OCI-LY3 (cell line): ENCODE data around the gene TMEM150C.

ENCODE experiments used
- H2AFZ ChIP-seq: fragments of 200-600, 300-600 bp; shearing (Covaris generic); 2 replicates; pipeline ENCODE4 v1.6.0; 2014; ENCODE audit warnings: antibody characterized with exemption, low read depth, low read length
- H3K27ac ChIP-seq: fragments of 200-600, 300-600 bp; sonication (generic); 2 replicates; pipeline ENCODE4 v1.5.1; 2014; ENCODE audit warnings: mild to moderate bottlenecking, low read length, moderate library complexity, mixed read lengths
- H3K27me3 ChIP-seq: fragments of 200-600, 300-600 bp; sonication (generic); 2 replicates; pipeline ENCODE4 v1.6.1; 2014; ENCODE audit warnings: low read depth, low read length, mixed read lengths
- H3K36me3 ChIP-seq: fragments of 200-600, 300-600 bp; sonication (generic); replicated peaks from 2 replicates; pipeline ENCODE3; 2014; ENCODE audit warnings: low read depth, low read length, mixed read lengths
- H3K4me1 ChIP-seq: fragments of 300-600, 200-600 bp; sonication (generic); 2 replicates; pipeline ENCODE4 v1.6.1; 2014; ENCODE audit warnings: low read length, mixed read lengths
- H3K4me2 ChIP-seq: fragments of 200-600, 300-600 bp; sonication (generic); 2 replicates; pipeline ENCODE4 v1.6.1; 2014; ENCODE audit warnings: low read length, mixed read lengths
- H3K4me3 ChIP-seq: fragments of 300-600, 200-600 bp; sonication (generic); 2 replicates; pipeline ENCODE4 v1.5.1; 2014; ENCODE audit warnings: antibody characterized with exemption, mild to moderate bottlenecking, low read length, moderate library complexity
- H3K79me2 ChIP-seq: fragments of 300-600, 200-600 bp; shearing (Covaris generic); 2 replicates; pipeline ENCODE4 v1.6.1; 2014; ENCODE audit warnings: mild to moderate bottlenecking, low read length, mixed read lengths
- H3K9ac ChIP-seq: fragments of 300-600, 200-600 bp; shearing (Covaris generic); 2 replicates; pipeline ENCODE4 v1.6.0; 2014; ENCODE audit warnings: mild to moderate bottlenecking, low read length, moderate library complexity
- H3K9me3 ChIP-seq: fragments of 200-600, 300-600 bp; shearing (Covaris generic); 2 replicates; pipeline ENCODE4 v1.6.1; 2014; ENCODE audit warnings: low read length, mixed read lengths; ENCODE audit not compliant: insufficient read depth
- H4K20me1 ChIP-seq: fragments of 200-600, 300-600 bp; sonication (generic); 2 replicates; pipeline ENCODE4 v1.6.1; 2016; ENCODE audit warnings: low read length, mixed read lengths; ENCODE audit not compliant: insufficient read depth
- CTCF ChIP-seq: fragments of 200-600, 300-600 bp; sonication (generic); IDR thresholded peaks from 2 replicates; pipeline ENCODE4 v1.5.1; 2014; ENCODE audit warnings: antibody characterized with exemption, low read length, low read depth
- EZH2phosphoT487 ChIP-seq: fragments of 200-600 bp; shearing (Covaris generic); IDR thresholded peaks from 2 replicates; pipeline ENCODE4 v1.6.1; 2018; ENCODE audit warnings: antibody characterized with exemption, mixed run types, low read depth

TMEM150C gene

DNA sequence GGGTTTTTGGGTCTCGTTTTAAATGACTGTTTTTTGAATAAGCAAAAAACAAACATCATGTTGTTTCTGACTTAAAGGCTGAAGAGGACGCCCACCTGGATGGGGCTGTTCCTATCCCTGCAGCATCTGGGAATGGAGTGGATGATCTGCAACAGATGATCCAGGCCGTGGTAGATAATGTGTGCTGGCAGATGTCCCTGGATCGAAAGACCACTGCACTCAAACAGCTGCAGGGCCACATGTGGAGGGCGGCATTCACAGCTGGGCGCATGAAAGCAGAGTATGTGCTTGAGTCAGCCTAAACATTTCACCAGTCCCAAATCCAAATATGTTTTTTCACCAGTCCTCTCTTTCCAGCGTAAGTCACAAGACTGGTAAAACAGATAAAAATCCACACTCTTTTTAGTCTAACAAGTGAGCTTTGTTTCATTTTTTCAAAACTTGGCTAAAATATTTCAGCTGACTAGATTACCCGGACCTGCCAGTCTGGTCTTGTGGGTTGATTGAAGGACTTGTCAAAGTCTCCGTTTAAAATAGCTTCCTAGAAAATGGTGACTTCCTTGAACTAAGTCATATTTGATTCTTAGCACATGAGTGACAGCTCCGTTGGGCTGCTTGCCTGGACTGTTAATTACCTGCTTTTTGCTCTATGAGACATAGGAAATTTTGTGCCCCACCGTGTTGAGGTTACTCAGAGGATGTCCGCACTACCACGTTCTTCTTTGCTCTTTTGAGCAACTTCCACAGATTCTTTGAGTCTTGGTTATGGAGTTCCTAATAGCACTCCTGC is 110.6 kb downstream of the TMEM150C start:
- no peak overlapping the region for H3K27ac ChIP-seq
- peaks cover 55% of the 10 kb centered on the region for H3K79me2 ChIP-seq
- no peak overlapping the region for H2AFZ ChIP-seq
- H3K4me3 ChIP-seq: no peak overlapping the region
- H3K4me2 ChIP-seq: no peak overlapping the region
- no peaks in the 10 kb centered on the region for H3K27me3 ChIP-seq
- no peaks in the 10 kb centered on the region for H3K4me1 ChIP-seq
- no peaks in the 10 kb centered on the region for H3K9me3 ChIP-seq
- H4K20me1 ChIP-seq: peaks cover 12% of the 10 kb centered on the region
- TF ChIP-seq EZH2phosphoT487: no peak
- peaks cover 50% of the 10 kb centered on the region for H3K36me3 ChIP-seq
- H3K9ac ChIP-seq: no peak overlapping the region

GRCh38 chr4:82447886-82448285 is 113.9 kb downstream of the TMEM150C start:
- Histone ChIP-seq H3K9me3 (no peaks in the 10 kb centered on the region), H4K20me1 (peaks cover 23% of the 10 kb centered on the region), H3K79me2 (peaks cover 88% of the 10 kb centered on the region), H3K4me1 (no peaks in the 10 kb centered on the region), H3K4me3 (no peak overlapping the region), H3K36me3 (peaks cover 38% of the 10 kb centered on the region), H3K4me2 (no peak overlapping the region), H3K27ac (no peak overlapping the region), H2AFZ (no peak overlapping the region), H3K9ac (no peak overlapping the region), H3K27me3 (no peaks in the 10 kb centered on the region)
- no peak for TF ChIP-seq EZH2phosphoT487
- TF ChIP-seq CTCF: no peak

GRCh38 chr4:82439088-82439487 is 122.7 kb downstream of the TMEM150C start:
- no peak for TF ChIP-seq EZH2phosphoT487
- no peak for TF ChIP-seq CTCF
- no peak overlapping the region for H3K4me2 ChIP-seq
- peaks cover 100% of the 10 kb centered on the region for H3K79me2 ChIP-seq
- H4K20me1 ChIP-seq: peaks cover 63% of the 10 kb centered on the region
- H3K9ac ChIP-seq: no peak overlapping the region
- no peak overlapping the region for H2AFZ ChIP-seq
- H3K9me3 ChIP-seq: no peaks in the 10 kb centered on the region
- H3K4me3 ChIP-seq: no peak overlapping the region
- H3K36me3 ChIP-seq: peaks cover 38% of the 10 kb centered on the region
- no peak overlapping the region for H3K27ac ChIP-seq
- H3K27me3 ChIP-seq: no peaks in the 10 kb centered on the region
- 0 out of 2 replicates have a peak, but pooled peaks cover 3% of the 10 kb centered on the region for H3K4me1 ChIP-seq

DNA sequence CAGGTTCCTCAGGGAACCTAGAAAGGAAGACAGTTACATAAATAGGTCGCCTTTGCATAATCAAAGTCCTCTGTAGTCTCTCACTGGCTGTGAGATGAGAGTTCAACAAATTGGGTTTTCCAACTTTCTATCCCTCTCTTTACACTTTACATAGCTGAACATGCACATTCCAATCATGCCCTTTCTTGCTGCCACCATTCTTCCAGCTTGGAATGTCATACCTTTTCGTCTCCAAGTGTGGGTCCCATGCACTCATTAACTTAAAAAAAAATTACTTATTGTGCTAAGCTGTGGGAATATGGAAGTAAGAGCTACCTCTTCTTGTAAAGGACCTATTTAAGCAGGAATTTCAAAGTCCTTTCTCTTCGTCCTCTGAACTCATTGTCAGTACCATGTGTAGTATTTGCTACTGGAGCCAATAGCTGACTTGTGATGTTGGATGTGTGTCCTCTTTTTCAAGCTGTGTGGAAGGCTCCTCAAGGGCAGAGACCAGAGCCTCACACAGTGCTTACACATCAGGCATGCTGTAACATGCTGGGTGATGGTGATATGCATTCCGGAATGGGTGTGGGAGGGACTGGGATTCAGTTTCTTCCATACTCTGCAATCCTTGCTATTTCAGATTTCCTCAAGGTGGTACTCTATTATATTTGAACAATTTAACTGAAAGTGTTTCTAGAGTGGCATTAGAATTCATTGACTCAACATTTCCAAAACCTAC is 124.3 kb downstream of the TMEM150C start:
- no peak overlapping the region for H3K27ac ChIP-seq
- no peak overlapping the region for H3K4me2 ChIP-seq
- 0 out of 2 replicates have a peak, but pooled peaks cover 3% of the 10 kb centered on the region for H3K4me1 ChIP-seq
- no peak overlapping the region for H3K9ac ChIP-seq
- no peak for TF ChIP-seq EZH2phosphoT487
- no peak for TF ChIP-seq CTCF
- H3K9me3 ChIP-seq: no peaks in the 10 kb centered on the region
- H4K20me1 ChIP-seq: peaks cover 66% of the 10 kb centered on the region
- peaks cover 44% of the 10 kb centered on the region for H3K36me3 ChIP-seq
- H2AFZ ChIP-seq: no peak overlapping the region
- no peak overlapping the region for H3K4me3 ChIP-seq
- no peaks in the 10 kb centered on the region for H3K27me3 ChIP-seq
- peaks cover 100% of the 10 kb centered on the region for H3K79me2 ChIP-seq
